HepG2 (cell line): ENCODE data around the gene ACACB. TPM values are rescaled to one million over a fixed set of nuclear protein-coding genes. Genes with fewer than 3 reads are reported as not detected.
A peak's percentile ranks its signal among the peaks of the same experiment; 100 is the strongest.

Experiments used
- ATAC-seq: fragments of 200-7000 bp; cut with Tn5 transposase; 3 replicates; pipeline ENCODE4 v1.9.1; 2020; ENCODE audit warnings: mild to moderate bottlenecking, moderate library complexity
- BruUV-seq: library from RNA; stranded (reverse); fragments of 400-500 nt; replicated peaks from 2 replicates; lab custom pipeline; 2021; lab: Mats Ljungman, UMichigan
- CTCF ChIA-PET: fragments of 300-600 bp; formaldehyde crosslinking; extraction: SDS; loops from one replicate; lab custom pipeline; 2021; ENCODE audit warnings: low total read pairs, inconsistent platforms, low intra/inter-chr PET ratio; lab: Yijun Ruan, JAX
- POLR2A ChIA-PET: fragments of 350-600 bp; sonication (Branson Sonifier 250); formaldehyde crosslinking; loops from one replicate; lab custom pipeline; 2020; ENCODE audit warnings: antibody characterized with exemption, inconsistent platforms; lab: Yijun Ruan, JAX
- DNase-seq: peaks from one replicate; pipeline ENCODE4 v3.0.0-alpha.2; 2015; ENCODE audit warnings: low spot score
- FAIRE-seq: peaks from 3 replicates; lab custom pipeline; 2011; peaks lifted over from hg19 to GRCh38; lab: Jason Lieb, UNC
- H2AFZ ChIP-seq: one replicate; pipeline ENCODE4 v1.6.1; 2011; ENCODE audit warnings: low read length, inconsistent platforms
- H3K27ac ChIP-seq: fragments of 300-600 bp; 3 replicates; pipeline ENCODE4 v1.8.0; 2011; ENCODE audit warnings: mixed run types, mild to moderate bottlenecking, mixed read lengths, low read length, inconsistent platforms; ENCODE audit not compliant: insufficient read depth; ENCODE audit errors: extremely low read length
- H3K27me3 ChIP-seq, 2 experiments: fragments of 200-600 bp in 1 of 2; 2 replicates in 1 of 2; 3 replicates in 1 of 2; pipeline versions ENCODE4 v1.6.0 to v1.8.0; 2011; ENCODE audit warnings: low read length in 2 of 2, mild to moderate bottlenecking in 2 of 2, moderate library complexity in 2 of 2, inconsistent platforms in 1 of 2; ENCODE audit not compliant: insufficient read depth in 2 of 2, control insufficient read depth in 1 of 2
- H3K36me3 ChIP-seq, 2 experiments: fragments of 200-600 bp in 1 of 2; replicated peaks in 1 of 2; 2 replicates in 1 of 2; 3 replicates in 1 of 2; pipeline versions ENCODE4 v1.5.1 to v1.8.0; 2011; ENCODE audit warnings: low read length in 2 of 2, inconsistent platforms in 1 of 2; ENCODE audit not compliant: insufficient read depth in 2 of 2, control insufficient read depth in 1 of 2
- H3K4me1 ChIP-seq: 2 replicates; pipeline ENCODE4 v1.5.1; 2012; ENCODE audit warnings: low read length, inconsistent platforms; ENCODE audit not compliant: insufficient read depth
- H3K4me2 ChIP-seq: 2 replicates; pipeline ENCODE4 v1.6.0; 2011; ENCODE audit warnings: low read depth, low read length, inconsistent platforms
- H3K4me3 ChIP-seq, 3 experiments: fragments of 200-600 bp in 1 of 3; sonication (generic), shearing (Covaris generic) in 1 of 3; replicated peaks in 1 of 3; 2 replicates each; pipeline ENCODE4 v1.5.1; 2011 to 2016; ENCODE audit warnings: low read length in 3 of 3, inconsistent platforms in 2 of 3, low read depth in 2 of 3, mild to moderate bottlenecking in 2 of 3, control low read depth in 1 of 3, mixed read lengths in 1 of 3; ENCODE audit not compliant: insufficient read depth in 1 of 3
- H3K79me2 ChIP-seq: one replicate; pipeline ENCODE4 v1.6.1; 2011; ENCODE audit warnings: low read length, inconsistent platforms; ENCODE audit not compliant: insufficient read depth
- H3K9ac ChIP-seq: 2 replicates; pipeline ENCODE4 v1.6.0; 2011; ENCODE audit warnings: mild to moderate bottlenecking, low read depth, low read length, inconsistent platforms; ENCODE audit not compliant: insufficient read depth
- H3K9me3 ChIP-seq: 2 replicates; pipeline ENCODE4 v1.5.1; 2012; ENCODE audit warnings: mild to moderate bottlenecking, low read length
- H4K20me1 ChIP-seq: 2 replicates; pipeline ENCODE4 v1.6.0; 2011; ENCODE audit warnings: inconsistent platforms, mild to moderate bottlenecking, low read length, moderate library complexity; ENCODE audit not compliant: insufficient read depth
- CBX2 ChIP-seq, 2 experiments: fragments of 200-600 bp in 1 of 2; sonication (generic); formaldehyde crosslinking in 1 of 2; IDR thresholded peaks; 2 replicates each; pipeline versions ENCODE4 v1.7.0 to v1.8.1; 2018 to 2022; ENCODE audit warnings: low read depth in 2 of 2, low read length in 1 of 2, mild to moderate bottlenecking in 1 of 2, missing genetic modification reagents in 1 of 2
- ISL2 ChIP-seq: sonication (generic); formaldehyde crosslinking; IDR thresholded peaks from 2 replicates; pipeline ENCODE4 v1.5.0; 2020; ENCODE audit warnings: missing genetic modification reagents
- MEIS2 ChIP-seq: sonication (generic); formaldehyde crosslinking; IDR thresholded peaks from 2 replicates; pipeline ENCODE4 v1.9.0; 2021; ENCODE audit warnings: mild to moderate bottlenecking, missing genetic modification reagents
- SOX5 ChIP-seq: IDR thresholded peaks from 2 replicates; pipeline ENCODE4 v1.6.1; 2016; ENCODE audit warnings: borderline replicate concordance
- ZBTB7B ChIP-seq: sonication (generic); formaldehyde crosslinking; IDR thresholded peaks from 2 replicates; pipeline ENCODE4 v1.4.0; 2020; ENCODE audit warnings: missing genetic modification reagents
- ZNF101 ChIP-seq: sonication (generic); formaldehyde crosslinking; IDR thresholded peaks from 2 replicates; pipeline ENCODE4 v1.4.0; 2020; ENCODE audit warnings: mild to moderate bottlenecking, low read depth, missing genetic modification reagents, borderline replicate concordance
- ZNF614 ChIP-seq: IDR thresholded peaks from 2 replicates; pipeline ENCODE4 v1.6.1; 2018; ENCODE audit warnings: missing biosample characterization, missing genetic modification reagents, inconsistent platforms, borderline replicate concordance
- ZNF850 ChIP-seq: sonication (generic); formaldehyde crosslinking; conservative IDR thresholded peaks from 2 replicates; pipeline ENCODE4 v1.9.0; 2021; ENCODE audit warnings: mild to moderate bottlenecking, missing genetic modification reagents
- WGBS: methylation state at CpG from one replicate; pipeline ENCODE4 v1.1.6; 2017; ENCODE audit warnings: low lambda C conversion rate; 5-methylcytosine and 5-hydroxymethylcytosine counted together
- in situ Hi-C: cut with HindIII; loops from 2 replicates; pipeline ENCODE4 v1.10.0; 2017; ENCODE audit warnings: low pct_unique_long_range_greater_than_20kb; ENCODE audit not compliant: extremely low pct_ligation_motif_present
- intact Hi-C: fragments of 100-400 bp; cut with micrococcal nuclease; formaldehyde crosslinking; loops from one replicate; pipeline ENCODE4 v1.10.0; 2022; ENCODE audit not compliant: unreplicated experiment
- polyA plus RNA-seq, 8 experiments: library from polyadenylated mRNA; depleted of rRNA in 3 of 8; stranded (reverse) in 7 of 8; unstranded in 1 of 8; fragments of >200 nt; fragmentation: Illumina TruSeq in 4 of 8; extraction: Trizol in 4 of 8; gene quantifications; 2 replicates each; pipeline versions ENCODE4 v1.2.1 to v1.2.3, GENCODE V29; 2011 to 2016; ENCODE audit warnings: low read depth in 4 of 8, missing spikeins in 1 of 8, mixed read lengths in 1 of 8; ENCODE audit not compliant: insufficient read depth in 1 of 8
- total RNA-seq, 5 experiments: library from RNA; depleted of rRNA; stranded (reverse); fragments of >200 nt; fragmentation: Illumina TruSeq; extraction: Trizol; gene quantifications; 2 replicates each; pipeline ENCODE4 v1.2.3, GENCODE V29; 2016; ENCODE audit warnings: low read depth in 1 of 5
- TF ChIP-seq, protein P1 (sequence below): sonication (generic); formaldehyde crosslinking; IDR thresholded peaks from 2 replicates; pipeline ENCODE4 v1.5.0; 2020; ENCODE audit warnings: mild to moderate bottlenecking, missing genetic modification reagents
- TF ChIP-seq, protein P2 (sequence below): sonication (generic); formaldehyde crosslinking; IDR thresholded peaks from 2 replicates; pipeline ENCODE4 v1.8.0; 2022; ENCODE audit warnings: mild to moderate bottlenecking, missing genetic modification reagents, borderline replicate concordance
- TF ChIP-seq, protein P3 (sequence below): sonication (generic); formaldehyde crosslinking; IDR thresholded peaks from 2 replicates; pipeline ENCODE4 v1.8.1; 2023; ENCODE audit warnings: mild to moderate bottlenecking, moderate library complexity, missing genetic modification reagents
- TF ChIP-seq, protein P4 (sequence below): IDR thresholded peaks from 2 replicates; pipeline ENCODE4 v1.6.1; 2016; ENCODE audit warnings: missing compliant biosample characterization, missing genetic modification reagents, borderline replicate concordance

Gene ACACB
- total and polyA plus RNA-seq, 2 of the 13 experiments (the other 11 are each of a cell fraction or from before 2014, with no cell fraction given), result 6.2 to 8.6 TPM

DNA sequence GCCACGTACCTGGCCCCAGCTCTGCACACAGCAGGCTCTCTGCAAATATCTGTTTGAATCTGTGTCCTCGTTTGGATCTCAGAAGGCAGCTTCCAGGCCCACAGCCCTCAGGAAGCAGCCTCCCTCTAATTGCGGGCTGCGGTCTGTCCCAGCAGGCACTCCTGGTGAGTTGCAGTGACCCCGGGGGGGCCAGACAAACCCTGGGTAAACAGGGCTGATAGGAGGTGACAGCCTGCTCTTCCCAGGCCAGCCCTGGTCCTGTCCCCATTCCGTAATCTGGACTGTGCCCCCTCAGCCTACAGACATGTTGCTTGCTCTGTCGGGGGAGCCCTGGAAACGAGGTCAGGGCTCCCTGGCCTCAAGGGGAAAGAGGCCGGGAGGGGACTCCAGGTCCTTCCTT, 190.7 kb downstream of the ACACB start (continued):
- TF ChIP-seq, protein P1, sequence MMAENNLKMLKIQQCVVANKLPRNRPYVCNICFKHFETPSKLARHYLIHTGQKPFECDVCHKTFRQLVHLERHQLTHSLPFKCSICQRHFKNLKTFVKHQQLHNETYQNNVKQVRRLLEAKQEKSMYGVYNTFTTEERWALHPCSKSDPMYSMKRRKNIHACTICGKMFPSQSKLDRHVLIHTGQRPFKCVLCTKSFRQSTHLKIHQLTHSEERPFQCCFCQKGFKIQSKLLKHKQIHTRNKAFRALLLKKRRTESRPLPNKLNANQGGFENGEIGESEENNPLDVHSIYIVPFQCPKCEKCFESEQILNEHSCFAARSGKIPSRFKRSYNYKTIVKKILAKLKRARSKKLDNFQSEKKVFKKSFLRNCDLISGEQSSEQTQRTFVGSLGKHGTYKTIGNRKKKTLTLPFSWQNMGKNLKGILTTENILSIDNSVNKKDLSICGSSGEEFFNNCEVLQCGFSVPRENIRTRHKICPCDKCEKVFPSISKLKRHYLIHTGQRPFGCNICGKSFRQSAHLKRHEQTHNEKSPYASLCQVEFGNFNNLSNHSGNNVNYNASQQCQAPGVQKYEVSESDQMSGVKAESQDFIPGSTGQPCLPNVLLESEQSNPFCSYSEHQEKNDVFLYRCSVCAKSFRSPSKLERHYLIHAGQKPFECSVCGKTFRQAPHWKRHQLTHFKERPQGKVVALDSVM, result peak; percentile 72
- TF ChIP-seq, protein P2, sequence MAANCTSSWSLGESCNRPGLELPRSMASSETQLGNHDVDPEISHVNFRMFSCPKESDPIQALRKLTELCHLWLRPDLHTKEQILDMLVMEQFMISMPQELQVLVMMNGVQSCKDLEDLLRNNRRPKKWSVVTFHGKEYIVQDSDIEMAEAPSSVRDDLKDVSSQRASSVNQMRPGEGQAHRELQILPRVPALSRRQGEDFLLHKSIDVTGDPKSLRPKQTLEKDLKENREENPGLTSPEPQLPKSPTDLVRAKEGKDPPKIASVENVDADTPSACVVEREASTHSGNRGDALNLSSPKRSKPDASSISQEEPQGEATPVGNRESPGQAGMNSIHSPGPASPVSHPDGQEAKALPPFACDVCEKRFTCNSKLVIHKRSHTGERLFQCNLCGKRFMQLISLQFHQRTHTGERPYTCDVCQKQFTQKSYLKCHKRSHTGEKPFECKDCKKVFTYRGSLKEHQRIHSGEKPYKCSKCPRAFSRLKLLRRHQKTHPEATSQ (CRISPR knock-in tag), result no peak
- TF ChIP-seq ZNF614, result no peak
- peak; percentile 86 for TF ChIP-seq MEIS2 (CRISPR knock-in tag)
- peak; percentile 55 for TF ChIP-seq SOX5
- TF ChIP-seq ZNF850 (CRISPR knock-in tag), result no peak
- 0 out of 2 replicates have a peak, but pooled peaks have one; percentile 23 for TF ChIP-seq ISL2 (CRISPR knock-in tag)

DNA sequence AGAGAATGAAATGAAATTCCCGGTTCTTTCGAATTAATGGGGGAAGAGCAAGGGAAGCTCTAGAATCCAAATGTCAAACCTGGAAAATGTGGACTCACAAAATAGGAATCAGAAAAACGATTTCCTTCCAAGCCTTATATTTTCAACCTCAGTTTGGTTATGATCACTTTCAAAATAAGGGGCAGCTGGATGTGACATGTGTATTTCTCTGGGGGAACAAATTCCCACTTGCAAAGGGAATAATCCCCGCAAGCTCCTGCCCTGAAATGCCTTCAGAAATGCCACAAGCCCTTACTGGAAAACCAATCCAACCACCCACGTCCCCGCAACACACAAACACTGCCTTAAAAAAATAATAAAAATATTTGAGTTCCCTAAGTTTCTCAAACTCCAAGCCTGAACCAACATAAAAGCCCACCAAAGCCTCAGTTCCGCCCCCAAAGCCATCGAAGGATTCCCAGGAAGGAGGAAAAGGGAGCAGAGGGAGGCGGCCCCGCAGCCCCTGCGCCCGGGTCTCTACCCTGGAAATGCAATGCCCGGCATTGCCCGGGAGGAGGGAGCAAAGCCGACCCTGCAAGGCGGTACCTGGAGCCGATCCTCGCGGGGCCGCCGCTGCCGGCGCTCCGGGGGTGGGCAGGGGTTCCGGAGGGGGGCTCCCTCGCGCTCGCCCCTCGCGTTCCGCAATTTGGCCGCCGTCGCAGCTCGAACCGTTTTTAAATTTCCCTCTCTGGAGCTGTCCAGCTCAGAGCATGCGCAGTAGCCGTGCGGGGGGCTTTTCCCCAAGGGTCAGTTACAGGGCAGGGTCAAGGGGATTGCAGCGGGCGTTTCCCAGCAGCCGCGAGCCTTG, 192.4 kb downstream of the ACACB start, which contains the start of gene FOXN4:
Gene FOXN4 (minus strand): TSS at position 751 of the 847 bp plus-strand sequence. CDS start 963 bp downstream, outside the sequence.
- FAIRE-seq (no peak), ATAC-seq (peak; percentile 51), DNase-seq (no peak)
- peak within 1 kb of the TSS; percentile 32 to 62 (median 35); a peak in 2 of 6 replicates for H3K4me3 ChIP-seq
- CTCF ChIA-PET, result no interaction called here
- H3K4me2 ChIP-seq, result peak within 1 kb of the TSS; percentile 81
- H2AFZ ChIP-seq, result no peak within 1 kb of the TSS
- in situ Hi-C loops (no loop called here), intact Hi-C loops (no loop called here)
- 3% methylated on average over 17 of the region's 43 CpGs for WGBS
- H4K20me1 ChIP-seq, result no peaks in the 10 kb centered on the region
- BruUV-seq, result no TSS peak
- H3K79me2 ChIP-seq, result no peaks in the 10 kb centered on the region
- POLR2A ChIA-PET, result no interaction called here
- H3K27ac ChIP-seq, result no peak within 1 kb of the TSS
- no peaks in the 10 kb centered on the region for H3K36me3 ChIP-seq
- H3K9me3 ChIP-seq, result no peaks in the 10 kb centered on the region
- H3K9ac ChIP-seq, result no peak within 1 kb of the TSS
- H3K4me1 ChIP-seq, result peaks cover 36% of the 10 kb centered on the region
- peaks cover 3 to 55% of the 10 kb centered on the region in 2 experiments for H3K27me3 ChIP-seq
- TF ChIP-seq, protein P3, sequence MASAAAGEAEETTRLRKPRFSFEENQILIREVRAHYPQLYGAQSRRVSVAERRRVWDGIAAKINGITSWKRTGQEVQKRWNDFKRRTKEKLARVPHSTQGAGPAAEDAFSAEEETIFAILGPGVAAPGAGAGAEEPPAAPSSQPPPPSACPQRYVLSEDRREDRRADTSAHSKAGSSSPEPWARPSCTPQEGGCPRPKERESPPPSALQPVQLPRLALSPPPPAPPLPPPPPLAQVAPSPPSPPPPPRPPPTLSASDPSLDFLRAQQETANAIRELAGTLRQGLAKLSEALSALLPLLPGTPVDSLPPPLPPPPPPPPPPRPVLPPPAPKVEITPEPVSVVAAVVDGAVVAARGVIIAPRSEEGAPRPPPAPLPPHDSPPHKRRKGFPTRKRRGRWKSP, result 0 out of 2 replicates have a peak, but pooled peaks have one; percentile 31
- TF ChIP-seq, protein P4, sequence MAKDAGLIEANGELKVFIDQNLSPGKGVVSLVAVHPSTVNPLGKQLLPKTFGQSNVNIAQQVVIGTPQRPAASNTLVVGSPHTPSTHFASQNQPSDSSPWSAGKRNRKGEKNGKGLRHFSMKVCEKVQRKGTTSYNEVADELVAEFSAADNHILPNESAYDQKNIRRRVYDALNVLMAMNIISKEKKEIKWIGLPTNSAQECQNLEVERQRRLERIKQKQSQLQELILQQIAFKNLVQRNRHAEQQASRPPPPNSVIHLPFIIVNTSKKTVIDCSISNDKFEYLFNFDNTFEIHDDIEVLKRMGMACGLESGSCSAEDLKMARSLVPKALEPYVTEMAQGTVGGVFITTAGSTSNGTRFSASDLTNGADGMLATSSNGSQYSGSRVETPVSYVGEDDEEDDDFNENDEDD, result peak; percentile 87; the same call in 1 of the 2 replicates
- TF ChIP-seq CBX2 (IDR thresholded peaks at IDR 0.05; ENCODE audit: low read depth, low read length) (peak; percentile 99), CBX2 (CRISPR knock-in tag; IDR thresholded peaks at IDR 0.05; ENCODE audit: low read depth) (no peak), ZNF101 (CRISPR knock-in tag) (no peak), ZBTB7B (CRISPR knock-in tag) (0 out of 2 replicates have a peak, but pooled peaks have one; percentile 27)
